Spleen (tissue), 7 donors: ENCODE data around the gene GABBR1.

Experiments
- POLR2A ChIP-seq, 3 donors: fragments of 450-650 bp; IDR thresholded peaks; one replicate each; pipeline ENCODE4 v1.5.1; 2017; ENCODE audit warnings: antibody characterized with exemption in 3 of 3, mild to moderate bottlenecking in 1 of 3
- POLR2AphosphoS5 ChIP-seq, 3 donors: sonication (generic); formaldehyde crosslinking; IDR thresholded peaks; one replicate each; pipeline ENCODE4 v1.5.1; 2017; ENCODE audit warnings: antibody characterized with exemption in 3 of 3
- TF ChIP-seq, protein P1 (sequence below), 11 experiments: fragments of 200-600 bp in 7 of 11; fragments of 450-650 bp in 4 of 11; sonication (generic) in 4 of 11; IDR thresholded peaks in 8 of 11; conservative IDR thresholded peaks in 3 of 11; 1 replicate in 7 of 11; 2 replicates in 4 of 11; pipeline versions ENCODE4 v1.4.0 to v1.8.0; 2016 to 2021; ENCODE audit warnings: antibody characterized with exemption in 11 of 11, inconsistent platforms in 4 of 11, mild to moderate bottlenecking in 1 of 11
- donor health status: DM: no; HTN: no; CAD: no; lungs with moderate emphysema.
- donor health status: DM: no; HTN: no; CAD: no.
- donor health status: DM: no; HTN: no; CAD: no.

DNA sequence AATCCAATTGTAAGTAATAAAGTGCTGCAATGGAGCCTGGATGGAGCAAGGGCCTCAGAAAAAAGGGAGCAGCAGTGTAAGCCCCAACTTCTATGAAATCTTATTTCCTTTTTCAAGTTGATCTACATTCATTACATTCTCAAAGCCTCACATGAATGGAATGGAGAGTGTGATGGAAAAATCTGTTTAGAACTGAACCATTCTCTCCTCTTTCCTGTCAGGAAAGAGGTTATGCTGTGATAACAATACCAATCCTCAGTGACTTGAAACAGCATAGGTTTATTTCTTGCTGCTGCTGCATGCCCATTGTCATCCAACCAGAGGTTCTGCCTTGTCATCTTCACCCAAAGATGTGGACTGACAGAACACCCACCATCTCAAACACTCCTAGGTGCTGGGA is 56.9 kb downstream of the GABBR1 start:
- TF ChIP-seq, protein P1, sequence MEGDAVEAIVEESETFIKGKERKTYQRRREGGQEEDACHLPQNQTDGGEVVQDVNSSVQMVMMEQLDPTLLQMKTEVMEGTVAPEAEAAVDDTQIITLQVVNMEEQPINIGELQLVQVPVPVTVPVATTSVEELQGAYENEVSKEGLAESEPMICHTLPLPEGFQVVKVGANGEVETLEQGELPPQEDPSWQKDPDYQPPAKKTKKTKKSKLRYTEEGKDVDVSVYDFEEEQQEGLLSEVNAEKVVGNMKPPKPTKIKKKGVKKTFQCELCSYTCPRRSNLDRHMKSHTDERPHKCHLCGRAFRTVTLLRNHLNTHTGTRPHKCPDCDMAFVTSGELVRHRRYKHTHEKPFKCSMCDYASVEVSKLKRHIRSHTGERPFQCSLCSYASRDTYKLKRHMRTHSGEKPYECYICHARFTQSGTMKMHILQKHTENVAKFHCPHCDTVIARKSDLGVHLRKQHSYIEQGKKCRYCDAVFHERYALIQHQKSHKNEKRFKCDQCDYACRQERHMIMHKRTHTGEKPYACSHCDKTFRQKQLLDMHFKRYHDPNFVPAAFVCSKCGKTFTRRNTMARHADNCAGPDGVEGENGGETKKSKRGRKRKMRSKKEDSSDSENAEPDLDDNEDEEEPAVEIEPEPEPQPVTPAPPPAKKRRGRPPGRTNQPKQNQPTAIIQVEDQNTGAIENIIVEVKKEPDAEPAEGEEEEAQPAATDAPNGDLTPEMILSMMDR (IDR thresholded peaks at IDR 0.05 in 8 of 11, conservative IDR thresholded peaks at IDR 0.05 in 3 of 11): no peak
- TF ChIP-seq POLR2A (IDR thresholded peaks at IDR 0.05): no peak
- TF ChIP-seq POLR2AphosphoS5 (IDR thresholded peaks at IDR 0.05): no peak
